Astrocyte (in vitro differentiated cells and primary cell): ENCODE measurements around the gene TCAIM. TPM values are rescaled to one million over a fixed set of nuclear protein-coding genes. Genes with fewer than 3 reads are reported as not detected.

ENCODE experiments used
- DNase-seq: peaks from one replicate; pipeline ENCODE4 v3.0.0-alpha.2; 2010; ENCODE audit warnings: low read depth
- FAIRE-seq: peaks from 2 replicates; lab custom pipeline; 2011; peaks lifted over from hg19 to GRCh38; lab: Jason Lieb, UNC
- H2AFZ ChIP-seq: 2 replicates; pipeline ENCODE4 v1.6.0; 2012; ENCODE audit warnings: low read depth, low read length, inconsistent platforms
- H3K27ac ChIP-seq: 2 replicates; pipeline ENCODE4 v1.5.1; 2011; ENCODE audit warnings: low read depth, low read length, inconsistent platforms
- H3K27me3 ChIP-seq: 2 replicates; pipeline ENCODE4 v1.6.0; 2011; ENCODE audit warnings: low read length, inconsistent platforms; ENCODE audit not compliant: insufficient read depth
- H3K36me3 ChIP-seq: 2 replicates; pipeline ENCODE4 v1.5.1; 2011; ENCODE audit warnings: low read length, inconsistent platforms; ENCODE audit not compliant: insufficient read depth
- H3K4me1 ChIP-seq: 2 replicates; pipeline ENCODE4 v1.5.1; 2011; ENCODE audit warnings: low read length, inconsistent platforms; ENCODE audit not compliant: insufficient read depth
- H3K4me2 ChIP-seq: 2 replicates; pipeline ENCODE4 v1.6.0; 2012; ENCODE audit warnings: low read length, inconsistent platforms
- H3K4me3 ChIP-seq: 2 replicates; pipeline ENCODE4 v1.5.1; 2011; ENCODE audit warnings: low read depth, mild to moderate bottlenecking, low read length, inconsistent platforms; ENCODE audit not compliant: insufficient read depth
- H3K79me2 ChIP-seq: 2 replicates; pipeline ENCODE4 v1.6.0; 2012; ENCODE audit warnings: mild to moderate bottlenecking, low read length, inconsistent platforms; ENCODE audit not compliant: insufficient read depth
- H3K9ac ChIP-seq: 2 replicates; pipeline ENCODE4 v1.6.0; 2012; ENCODE audit warnings: mild to moderate bottlenecking, low read length, inconsistent platforms
- H3K9me3 ChIP-seq: 2 replicates; pipeline ENCODE4 v1.5.1; 2012; ENCODE audit warnings: low read depth, mild to moderate bottlenecking, low read length, inconsistent platforms; ENCODE audit not compliant: insufficient read depth
- H4K20me1 ChIP-seq: 2 replicates; pipeline ENCODE4 v1.6.0; 2012; ENCODE audit warnings: low read length, inconsistent platforms; ENCODE audit not compliant: insufficient read depth
- H3K27ac Mint-ChIP-seq: one replicate; pipeline ENCODE4 v1.8.0; 2021; ENCODE audit warnings: mild to moderate bottlenecking, mixed read lengths; ENCODE audit not compliant: unreplicated experiment
- H3K27me3 Mint-ChIP-seq: one replicate; pipeline ENCODE4 v1.8.0; 2021; ENCODE audit warnings: low read depth, mixed read lengths; ENCODE audit not compliant: unreplicated experiment
- H3K36me3 Mint-ChIP-seq: one replicate; pipeline ENCODE4 v1.8.0; 2021; ENCODE audit warnings: low read depth, mixed read lengths; ENCODE audit not compliant: unreplicated experiment
- H3K4me1 Mint-ChIP-seq: one replicate; pipeline ENCODE4 v1.8.0; 2021; ENCODE audit warnings: low read depth, mixed read lengths; ENCODE audit not compliant: unreplicated experiment
- H3K4me3 Mint-ChIP-seq: one replicate; pipeline ENCODE4 v1.8.0; 2021; ENCODE audit warnings: mild to moderate bottlenecking, moderate library complexity, mixed read lengths; ENCODE audit not compliant: unreplicated experiment
- H3K9me3 Mint-ChIP-seq: one replicate; pipeline ENCODE4 v1.8.0; 2021; ENCODE audit warnings: mild to moderate bottlenecking, mixed read lengths; ENCODE audit not compliant: unreplicated experiment
- CTCF ChIP-seq: IDR thresholded peaks from 2 replicates; pipeline ENCODE4 v1.5.1; 2011; ENCODE audit warnings: low read depth, mild to moderate bottlenecking, inconsistent platforms, low read length, moderate library complexity; ENCODE audit not compliant: insufficient read depth
- EZH2 ChIP-seq: IDR thresholded peaks from 2 replicates; pipeline ENCODE4 v1.6.1; 2012; ENCODE audit warnings: mild to moderate bottlenecking, low read length, inconsistent platforms; ENCODE audit not compliant: insufficient read depth
- total RNA-seq: library from RNA; stranded (reverse); gene quantifications from 2 replicates; pipeline ENCODE4 v1.2.1, GENCODE V29; 2021

TCAIM gene
- total RNA-seq, 1 donor from 2014 or later = 25.5 TPM

DNA sequence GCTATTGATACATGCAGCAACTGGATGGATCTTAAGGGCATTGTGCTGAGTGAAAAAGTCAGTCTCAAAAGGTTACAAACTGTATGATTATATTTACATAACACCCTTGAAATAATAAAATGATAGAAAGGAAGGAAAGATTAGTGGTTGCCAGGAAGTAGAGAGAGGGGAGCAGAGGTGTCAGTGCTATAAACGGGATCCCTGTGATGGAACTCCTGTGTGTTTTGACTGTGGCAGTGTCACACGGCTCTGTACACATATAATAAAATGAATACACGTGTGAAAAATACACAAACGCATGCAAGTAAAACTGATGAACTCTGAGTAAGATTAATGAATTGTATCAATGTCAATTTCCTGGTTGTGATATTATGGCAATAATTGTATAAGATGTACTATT is 60.3 kb downstream of the TCAIM start:
- no peak overlapping the region for H2AFZ ChIP-seq
- H3K27ac ChIP-seq = no peak overlapping the region
- H3K4me3 ChIP-seq = no peak overlapping the region
- no peak overlapping the region for H3K4me2 ChIP-seq
- H3K79me2 ChIP-seq = no peaks in the 10 kb centered on the region
- DNase-seq = no peak
- H3K4me1 ChIP-seq = no peaks in the 10 kb centered on the region
- no peak overlapping the region for H3K27ac Mint-ChIP-seq
- no peak overlapping the region for H3K9ac ChIP-seq
- TF ChIP-seq EZH2 (no peak), CTCF (no peak)
- no peaks in the 10 kb centered on the region for H3K36me3 ChIP-seq
- no peaks in the 10 kb centered on the region for H3K27me3 ChIP-seq
- no peak for FAIRE-seq
- no peaks in the 10 kb centered on the region for H3K9me3 ChIP-seq
- H3K4me3 Mint-ChIP-seq = no peak overlapping the region
- no peaks in the 10 kb centered on the region for H3K27me3 Mint-ChIP-seq
- H4K20me1 ChIP-seq = no peaks in the 10 kb centered on the region
- H3K9me3 Mint-ChIP-seq = peaks cover 2% of the 10 kb centered on the region
- peaks cover 5% of the 10 kb centered on the region for H3K36me3 Mint-ChIP-seq
- no peaks in the 10 kb centered on the region for H3K4me1 Mint-ChIP-seq

GRCh38 chr3:44400771-44401170 is 62.2 kb downstream of the TCAIM start:
- no peak overlapping the region for H3K4me3 ChIP-seq
- DNase-seq = no peak
- H4K20me1 ChIP-seq = no peaks in the 10 kb centered on the region
- H3K27me3 ChIP-seq = no peaks in the 10 kb centered on the region
- Mint-ChIP-seq H3K9me3 (peaks cover 2% of the 10 kb centered on the region), H3K4me3 (no peak overlapping the region), H3K27ac (no peak overlapping the region), H3K27me3 (no peaks in the 10 kb centered on the region), H3K4me1 (no peaks in the 10 kb centered on the region), H3K36me3 (peaks cover 11% of the 10 kb centered on the region)
- no peak overlapping the region for H2AFZ ChIP-seq
- H3K9ac ChIP-seq = no peak overlapping the region
- no peaks in the 10 kb centered on the region for H3K4me1 ChIP-seq
- H3K9me3 ChIP-seq = no peaks in the 10 kb centered on the region
- no peak overlapping the region for H3K4me2 ChIP-seq
- FAIRE-seq = no peak
- H3K27ac ChIP-seq = no peak overlapping the region
- no peaks in the 10 kb centered on the region for H3K79me2 ChIP-seq
- no peak for TF ChIP-seq EZH2
- TF ChIP-seq CTCF = no peak
- H3K36me3 ChIP-seq = no peaks in the 10 kb centered on the region

GRCh38 chr3:44402548-44402947 is 64.0 kb downstream of the TCAIM start:
- no peaks in the 10 kb centered on the region for H3K9me3 ChIP-seq
- H2AFZ ChIP-seq = no peak overlapping the region
- TF ChIP-seq CTCF (no peak), EZH2 (no peak)
- no peak overlapping the region for H3K27ac ChIP-seq
- H3K79me2 ChIP-seq = no peaks in the 10 kb centered on the region
- H3K27me3 ChIP-seq = no peaks in the 10 kb centered on the region
- Mint-ChIP-seq H3K4me3 (no peak overlapping the region), H3K36me3 (peaks cover 15% of the 10 kb centered on the region), H3K9me3 (peaks cover 2% of the 10 kb centered on the region), H3K27ac (no peak overlapping the region), H3K27me3 (no peaks in the 10 kb centered on the region), H3K4me1 (no peaks in the 10 kb centered on the region)
- no peak for FAIRE-seq
- H3K4me3 ChIP-seq = no peak overlapping the region
- H3K9ac ChIP-seq = no peak overlapping the region
- no peak overlapping the region for H3K4me2 ChIP-seq
- no peaks in the 10 kb centered on the region for H3K36me3 ChIP-seq
- DNase-seq = no peak
- H3K4me1 ChIP-seq = no peaks in the 10 kb centered on the region
- no peaks in the 10 kb centered on the region for H4K20me1 ChIP-seq
